Right hindlimb (tissue), 1 donor: ENCODE measurements around the gene ARRDC3.

Experiments used
- DNase-seq: peaks from one replicate; pipeline ENCODE4 v3.0.0-alpha.2; 2018

ARRDC3 gene

GRCh38 chr5:91383956-91384300, 811 bp upstream of the ARRDC3 start:
- peak; percentile 43 for DNase-seq

GRCh38 chr5:91382530-91383026, 539 bp downstream of the ARRDC3 start:
- peak; percentile 45 for DNase-seq

GRCh38 chr5:91381774-91382359, 1.2 kb downstream of the ARRDC3 start:
- DNase-seq: peak; percentile 93

- no peak for DNase-seq
These were observed 1.8 kb downstream of the ARRDC3 start for GRCh38 chr5:91381239-91381773.

GRCh38 chr5:91380491-91381238, 2.5 kb downstream of the ARRDC3 start:
- DNase-seq: peak; percentile 99

- DNase-seq: peak; percentile 97
These were observed 3.1 kb downstream of the ARRDC3 start for GRCh38 chr5:91379914-91380490.

- no peak for DNase-seq
These were observed 3.7 kb downstream of the ARRDC3 start for GRCh38 chr5:91379246-91379913.

- DNase-seq: no peak
These were observed 4.3 kb downstream of the ARRDC3 start for GRCh38 chr5:91378752-91379211.

- no peak for DNase-seq
These were observed 8.1 kb downstream of the ARRDC3 start for GRCh38 chr5:91374893-91375520.

GRCh38 chr5:91373600-91373999, 9.5 kb downstream of the ARRDC3 start:
- DNase-seq: no peak

GRCh38 chr5:91373006-91373405, 10.1 kb downstream of the ARRDC3 start:
- DNase-seq: no peak

- DNase-seq: no peak
These were observed 13.6 kb downstream of the ARRDC3 start for GRCh38 chr5:91369480-91369879.

GRCh38 chr5:91367908-91368648, 15.0 kb downstream of the ARRDC3 start:
- DNase-seq: no peak

- DNase-seq: no peak
These were observed 15.8 kb downstream of the ARRDC3 start for GRCh38 chr5:91367344-91367743.

- DNase-seq: no peak
These were observed 16.6 kb downstream of the ARRDC3 start for GRCh38 chr5:91366551-91366950.

GRCh38 chr5:91365498-91365897, 17.6 kb downstream of the ARRDC3 start:
- DNase-seq: no peak

GRCh38 chr5:91362935-91363334, 20.2 kb downstream of the ARRDC3 start:
- DNase-seq: no peak

- DNase-seq: no peak
These were observed 21.3 kb downstream of the ARRDC3 start for GRCh38 chr5:91361790-91362189.

- no peak for DNase-seq
These were observed 21.9 kb downstream of the ARRDC3 start for GRCh38 chr5:91361055-91361701.

GRCh38 chr5:91359962-91360609, 23.0 kb downstream of the ARRDC3 start:
- no peak for DNase-seq

GRCh38 chr5:91357806-91358205, 25.3 kb downstream of the ARRDC3 start:
- no peak for DNase-seq
